ENCODE measurements around the gene PLA2G15.
A peak's percentile ranks its signal among the peaks of the same experiment; 100 is the strongest.

PLA2G15 gene

GRCh38 chr16:68257906-68258800 lies 13.0 kb downstream of the PLA2G15 start:
- Histone ChIP-seq H4K20me1 (ENCODE audit: low read depth, low read length) (no peaks in the 10 kb centered on the region), H3K36me3 (ENCODE audit: low read length) (no peaks in the 10 kb centered on the region), H3K4me3 (ENCODE audit: insufficient read depth, low read length, poor library complexity, severe bottlenecking) (no peak overlapping the region)

DNA sequence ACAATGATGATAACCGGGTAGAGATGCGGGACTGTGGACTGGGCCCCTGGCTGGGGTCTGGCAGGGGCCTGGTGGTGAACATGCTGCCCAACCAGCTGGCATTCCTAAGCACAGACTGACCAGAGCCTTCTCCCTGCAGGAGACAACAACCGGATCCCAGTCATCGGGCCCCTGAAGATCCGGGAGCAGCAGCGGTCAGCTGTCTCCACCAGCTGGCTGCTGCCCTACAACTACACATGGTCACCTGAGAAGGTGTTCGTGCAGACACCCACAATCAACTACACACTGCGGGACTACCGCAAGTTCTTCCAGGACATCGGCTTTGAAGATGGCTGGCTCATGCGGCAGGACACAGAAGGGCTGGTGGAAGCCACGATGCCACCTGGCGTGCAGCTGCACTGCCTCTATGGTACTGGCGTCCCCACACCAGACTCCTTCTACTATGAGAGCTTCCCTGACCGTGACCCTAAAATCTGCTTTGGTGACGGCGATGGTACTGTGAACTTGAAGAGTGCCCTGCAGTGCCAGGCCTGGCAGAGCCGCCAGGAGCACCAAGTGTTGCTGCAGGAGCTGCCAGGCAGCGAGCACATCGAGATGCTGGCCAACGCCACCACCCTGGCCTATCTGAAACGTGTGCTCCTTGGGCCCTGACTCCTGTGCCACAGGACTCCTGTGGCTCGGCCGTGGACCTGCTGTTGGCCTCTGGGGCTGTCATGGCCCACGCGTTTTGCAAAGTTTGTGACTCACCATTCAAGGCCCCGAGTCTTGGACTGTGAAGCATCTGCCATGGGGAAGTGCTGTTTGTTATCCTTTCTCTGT lies 14.0 kb downstream of the PLA2G15 start:
- H3K27ac ChIP-seq (ENCODE audit: low read depth, low read length), result no peak overlapping the region

More at GRCh38 chr16:68257906-68258800, 13.0 kb downstream of the PLA2G15 start:
- no peaks in the 10 kb centered on the region for H3K9me2 ChIP-seq (replicated peaks; ENCODE audit: insufficient read depth, low read length)
- TF ChIP-seq, protein P1, sequence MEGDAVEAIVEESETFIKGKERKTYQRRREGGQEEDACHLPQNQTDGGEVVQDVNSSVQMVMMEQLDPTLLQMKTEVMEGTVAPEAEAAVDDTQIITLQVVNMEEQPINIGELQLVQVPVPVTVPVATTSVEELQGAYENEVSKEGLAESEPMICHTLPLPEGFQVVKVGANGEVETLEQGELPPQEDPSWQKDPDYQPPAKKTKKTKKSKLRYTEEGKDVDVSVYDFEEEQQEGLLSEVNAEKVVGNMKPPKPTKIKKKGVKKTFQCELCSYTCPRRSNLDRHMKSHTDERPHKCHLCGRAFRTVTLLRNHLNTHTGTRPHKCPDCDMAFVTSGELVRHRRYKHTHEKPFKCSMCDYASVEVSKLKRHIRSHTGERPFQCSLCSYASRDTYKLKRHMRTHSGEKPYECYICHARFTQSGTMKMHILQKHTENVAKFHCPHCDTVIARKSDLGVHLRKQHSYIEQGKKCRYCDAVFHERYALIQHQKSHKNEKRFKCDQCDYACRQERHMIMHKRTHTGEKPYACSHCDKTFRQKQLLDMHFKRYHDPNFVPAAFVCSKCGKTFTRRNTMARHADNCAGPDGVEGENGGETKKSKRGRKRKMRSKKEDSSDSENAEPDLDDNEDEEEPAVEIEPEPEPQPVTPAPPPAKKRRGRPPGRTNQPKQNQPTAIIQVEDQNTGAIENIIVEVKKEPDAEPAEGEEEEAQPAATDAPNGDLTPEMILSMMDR (IDR thresholded peaks at IDR 0.05; ENCODE audit: insufficient read depth, low read length, poor library complexity, severe bottlenecking), result no peak
- TF ChIP-seq EZH2phosphoT487 (conservative IDR thresholded peaks at IDR 0.05; ENCODE audit: low read length), result no peak
- peaks cover 8% of the 10 kb centered on the region; the same call in 1 of the 2 replicates for H3F3A ChIP-seq (ENCODE audit: insufficient read depth)
- H3K9me3 ChIP-seq (ENCODE audit: insufficient read depth, low read length), result no peaks in the 10 kb centered on the region
- H3K9ac ChIP-seq (ENCODE audit: low read length), result peak overlapping the region; percentile 48
- peak overlapping the region; percentile 49 for H3K4me2 ChIP-seq (ENCODE audit: low read depth, low read length, poor library complexity, severe bottlenecking)
- no peak overlapping the region for H2AFZ ChIP-seq (ENCODE audit: low read depth, low read length, severe bottlenecking)
- peak overlapping the region; percentile 92 for H3K27ac ChIP-seq (ENCODE audit: low read depth, low read length)
- no peaks in the 10 kb centered on the region for H3K27me3 ChIP-seq (ENCODE audit: low read length)
- H3K79me2 ChIP-seq (ENCODE audit: insufficient read depth, low read length), result no peaks in the 10 kb centered on the region

DNA sequence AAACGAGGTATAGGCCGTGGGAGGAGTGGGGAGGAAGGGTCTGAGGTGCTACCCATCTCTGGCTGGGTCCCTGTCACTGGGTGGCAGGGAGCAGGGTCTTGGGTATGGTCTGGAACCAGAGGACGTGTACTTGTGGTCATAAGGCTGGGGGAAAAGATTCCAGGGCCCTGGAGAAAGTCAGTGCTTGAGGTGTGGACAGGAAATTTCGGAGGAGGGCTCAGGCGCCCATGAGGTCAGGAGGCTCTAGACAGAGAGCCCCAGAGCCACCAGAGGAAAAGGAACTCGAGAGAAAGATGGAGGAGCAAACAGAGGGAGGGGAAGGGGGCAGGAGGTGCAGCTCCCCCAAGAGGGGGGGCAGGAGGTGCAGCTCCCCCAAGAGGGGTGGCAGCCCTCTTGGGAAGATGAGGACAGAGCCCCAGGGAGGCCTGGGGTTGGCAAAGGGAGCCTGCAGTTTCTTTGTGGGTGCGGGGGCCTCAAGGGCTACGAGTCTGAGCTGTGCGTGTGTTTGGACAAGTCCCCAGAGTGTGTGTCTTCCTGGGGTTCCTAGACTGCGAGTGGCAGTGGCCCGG lies 18.5 kb downstream of the PLA2G15 start:
- Histone ChIP-seq H3K4me2 (ENCODE audit: low read depth, low read length, poor library complexity, severe bottlenecking) (peak overlapping the region; percentile 86), H4K20me1 (ENCODE audit: low read depth, low read length) (no peaks in the 10 kb centered on the region), H3K4me3 (ENCODE audit: insufficient read depth, low read length, poor library complexity, severe bottlenecking) (peak overlapping the region; percentile 88), H3K27me3 (ENCODE audit: low read length) (no peaks in the 10 kb centered on the region), H3K9me3 (ENCODE audit: insufficient read depth, low read length) (no peaks in the 10 kb centered on the region), H3K79me2 (ENCODE audit: insufficient read depth, low read length) (peaks cover 42% of the 10 kb centered on the region), H3K36me3 (ENCODE audit: low read length) (no peaks in the 10 kb centered on the region), H3K9me2 (replicated peaks; ENCODE audit: insufficient read depth, low read length) (no peaks in the 10 kb centered on the region), H3F3A (ENCODE audit: insufficient read depth) (peaks cover 4% of the 10 kb centered on the region; the same call in 1 of the 2 replicates), H3K27ac (ENCODE audit: low read depth, low read length) (peak overlapping the region; percentile 80), H3K9ac (ENCODE audit: low read length) (peak overlapping the region; percentile 93), H2AFZ (ENCODE audit: low read depth, low read length, severe bottlenecking) (peak overlapping the region; percentile 0)
- no peak for TF ChIP-seq EZH2phosphoT487 (conservative IDR thresholded peaks at IDR 0.05; ENCODE audit: low read length)
- TF ChIP-seq, protein P1 (IDR thresholded peaks at IDR 0.05; ENCODE audit: insufficient read depth, low read length, poor library complexity, severe bottlenecking), result no peak

More for the DNA sequence above, 14.0 kb downstream of the PLA2G15 start:
- Histone ChIP-seq H3K27me3 (ENCODE audit: low read length) (no peaks in the 10 kb centered on the region), H3K4me3 (ENCODE audit: insufficient read depth, low read length, poor library complexity, severe bottlenecking) (no peak overlapping the region), H3K36me3 (ENCODE audit: low read length) (no peaks in the 10 kb centered on the region), H3F3A (ENCODE audit: insufficient read depth) (peaks cover 8% of the 10 kb centered on the region; the same call in 1 of the 2 replicates), H3K9me2 (replicated peaks; ENCODE audit: insufficient read depth, low read length) (no peaks in the 10 kb centered on the region), H4K20me1 (ENCODE audit: low read depth, low read length) (no peaks in the 10 kb centered on the region), H3K79me2 (ENCODE audit: insufficient read depth, low read length) (no peaks in the 10 kb centered on the region; the same call in 1 of the 2 replicates), H3K9me3 (ENCODE audit: insufficient read depth, low read length) (no peaks in the 10 kb centered on the region), H2AFZ (ENCODE audit: low read depth, low read length, severe bottlenecking) (no peak overlapping the region), H3K9ac (ENCODE audit: low read length) (no peak overlapping the region), H3K4me2 (ENCODE audit: low read depth, low read length, poor library complexity, severe bottlenecking) (no peak overlapping the region)
- TF ChIP-seq, protein P1 (IDR thresholded peaks at IDR 0.05; ENCODE audit: insufficient read depth, low read length, poor library complexity, severe bottlenecking), result no peak
